ENCODE measurements around the gene ETV3. TPM values are rescaled to one million over a fixed set of nuclear protein-coding genes. Genes with fewer than 3 reads are reported as not detected.
A peak's percentile ranks its signal among the peaks of the same experiment; 100 is the strongest.
"Not testable (repeated sequence)": the region's sequence is repeated elsewhere in the genome, so short reads cannot be mapped to it uniquely, and the experiment has no call there.

The ETV3 gene
- total and polyA plus RNA-seq, 12 donors = 3.7 to 27.5 (median 20.1) TPM

- intact Hi-C loops (cut with DNase I); H3K9me3 ChIP-seq; H3K36me3 ChIP-seq; H3K4me1 ChIP-seq; H3K4me3 ChIP-seq; H3K27ac ChIP-seq; DNase-seq: not testable (repeated sequence)
- WGBS, 2 donors = 17 to 21% methylated on average over 4 to 7 of the region's 8 CpGs
- TF ChIP-seq CTCF (IDR thresholded peaks at IDR 0.05) = peak in 7 of 9 donors; percentile 20 to 50 (median 38)
- H3K27me3 ChIP-seq = peaks cover 0 to 24% (median 5%) of the 10 kb centered on the region in 7 donors
- ATAC-seq = peak in 4 of 8 donors; percentile 37 to 70 (median 59)
Observed at GRCh38 chr1:157171903-157172503, 33.8 kb upstream of the ETV3 start.

- TF ChIP-seq CTCF (IDR thresholded peaks at IDR 0.05) = peak in 7 of 9 donors; percentile 34 to 54 (median 47)
- Histone ChIP-seq H3K27me3 (peaks cover 0 to 23% (median 5%) of the 10 kb centered on the region in 7 donors), H3K9me3 (no peaks in the 10 kb centered on the region), H3K4me1 (no peaks in the 10 kb centered on the region), H3K27ac (no peak overlapping the region), H3K36me3 (no peaks in the 10 kb centered on the region), H3K4me3 (no peak overlapping the region)
- ATAC-seq = no peak
- intact Hi-C loops (cut with DNase I) = no loop called here
- WGBS, 2 donors = 69 to 72% methylated on average over 22 of the region's 22 CpGs
- DNase-seq = no peak
Observed at GRCh38 chr1:157170677-157171515, 32.7 kb upstream of the ETV3 start.

- Histone ChIP-seq H3K27me3 (peaks cover 0 to 38% (median 15%) of the 10 kb centered on the region in 7 donors), H3K4me1 (peaks cover 0 to 5% (median 0%) of the 10 kb centered on the region in 9 donors), H3K9me3 (no peaks in the 10 kb centered on the region), H3K27ac (no peak overlapping the region), H3K36me3 (no peaks in the 10 kb centered on the region), H3K4me3 (no peak overlapping the region)
- ATAC-seq = no peak
- no peak for TF ChIP-seq CTCF (IDR thresholded peaks at IDR 0.05)
- intact Hi-C loops (cut with DNase I) = loop anchor here in 2 of 10 donors (5.0 to 10.0 kb wide), 2 partner anchors 319 to 327 kb away; no protein-coding TSS in a partner anchor
- WGBS, 2 donors = 84 to 87% methylated on average over 9 of the region's 9 CpGs
- no peak for DNase-seq
Observed at GRCh38 chr1:157168015-157168414, 29.8 kb upstream of the ETV3 start.

- no peak for TF ChIP-seq CTCF (IDR thresholded peaks at IDR 0.05)
- DNase-seq (no peak), ATAC-seq (no peak)
- no peaks in the 10 kb centered on the region for H3K36me3 ChIP-seq
- peaks cover 0 to 5% (median 0%) of the 10 kb centered on the region in 9 donors for H3K4me1 ChIP-seq
- no peak overlapping the region for H3K27ac ChIP-seq
- 68 to 79% methylated on average over 4 of the region's 4 CpGs for WGBS, 2 donors
- H3K4me3 ChIP-seq = no peak overlapping the region
- H3K9me3 ChIP-seq = no peaks in the 10 kb centered on the region
- intact Hi-C loops (cut with DNase I) = loop anchor here in 2 of 10 donors (5.0 to 10.0 kb wide), 2 partner anchors 320 to 327 kb away; no protein-coding TSS in a partner anchor
- H3K27me3 ChIP-seq = peaks cover 0 to 38% (median 15%) of the 10 kb centered on the region in 7 donors
Observed at GRCh38 chr1:157167437-157167836, 29.2 kb upstream of the ETV3 start.

Data from heart right ventricle (tissue), 16 donors.